Activated naive CD4-positive, alpha-beta T cell treated with anti-CD3 and anti-CD28 coated beads, Interleukin-2, amount 10 ng/mL, durations not matched to agents 7 days and 5 days (primary cell): ENCODE data around the gene TFEB.

ENCODE experiments used
- CTCF ChIA-PET: fragments of 350-600 bp; sonication (Branson Sonifier 250); formaldehyde crosslinking; loops from one replicate; lab custom pipeline; 2021; ENCODE audit warnings: antibody characterized with exemption; lab: Charles Lee
- DNase-seq: peaks from one replicate; pipeline ENCODE4 v3.0.0-alpha.2; 2020
- H3K27ac Mint-ChIP-seq: one replicate; pipeline ENCODE4 v1.8.0; 2021; ENCODE audit warnings: mild to moderate bottlenecking, moderate library complexity, mixed read lengths
- H3K27me3 Mint-ChIP-seq: one replicate; pipeline ENCODE4 v1.8.0; 2021; ENCODE audit warnings: mild to moderate bottlenecking, mixed read lengths
- H3K36me3 Mint-ChIP-seq: one replicate; pipeline ENCODE4 v1.8.0; 2021; ENCODE audit warnings: mixed read lengths
- H3K4me1 Mint-ChIP-seq: one replicate; pipeline ENCODE4 v1.8.0; 2021; ENCODE audit warnings: mixed read lengths
- H3K4me3 Mint-ChIP-seq: one replicate; pipeline ENCODE4 v1.8.0; 2021; ENCODE audit warnings: mild to moderate bottlenecking, moderate library complexity, mixed read lengths
- H3K9me3 Mint-ChIP-seq: one replicate; pipeline ENCODE4 v1.8.0; 2021; ENCODE audit warnings: mixed read lengths

TFEB gene

DNA sequence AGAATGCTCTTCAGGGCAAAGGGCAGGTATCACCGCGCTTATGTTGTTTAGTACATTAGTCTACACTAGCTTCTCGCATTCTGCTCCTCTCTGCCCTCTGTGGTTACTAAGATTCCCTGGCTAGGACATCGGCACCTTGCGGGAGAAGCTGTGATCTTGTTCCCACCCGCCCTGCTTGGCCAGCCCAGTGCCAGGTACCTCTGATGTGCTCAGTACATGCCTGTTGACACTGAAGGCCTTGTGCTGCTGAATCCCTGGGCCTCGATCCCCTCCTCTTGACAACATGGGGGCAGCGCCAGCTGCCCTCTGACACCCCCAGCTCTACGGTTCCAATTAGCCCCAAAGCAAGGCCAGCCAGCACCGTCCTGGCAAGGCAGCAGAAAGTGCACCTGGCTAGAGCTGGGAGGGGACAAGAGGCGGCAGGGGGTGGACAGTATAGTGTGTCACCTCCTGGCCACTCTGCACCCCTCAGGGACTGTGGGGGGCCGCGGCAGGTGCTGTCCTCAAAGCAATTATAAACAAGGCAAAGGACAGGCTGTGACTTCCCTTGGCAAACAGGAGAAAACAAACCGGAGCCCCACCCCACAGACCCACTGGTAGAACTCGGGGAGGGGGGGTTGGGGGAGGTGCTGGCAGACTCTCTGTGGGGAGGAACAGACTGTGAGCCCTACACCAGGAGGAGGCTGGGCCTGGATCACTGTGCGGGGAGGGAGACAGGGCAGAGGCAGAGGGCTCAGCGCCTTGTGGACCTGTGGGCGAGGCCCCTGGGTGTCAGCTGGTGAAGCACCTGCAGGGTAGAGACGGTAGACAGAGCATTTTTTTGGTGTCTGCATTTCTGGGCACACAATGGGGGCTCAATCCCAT, 7.1 kb downstream of the TFEB start:
- no peak overlapping the region for H3K27ac Mint-ChIP-seq

DNA sequence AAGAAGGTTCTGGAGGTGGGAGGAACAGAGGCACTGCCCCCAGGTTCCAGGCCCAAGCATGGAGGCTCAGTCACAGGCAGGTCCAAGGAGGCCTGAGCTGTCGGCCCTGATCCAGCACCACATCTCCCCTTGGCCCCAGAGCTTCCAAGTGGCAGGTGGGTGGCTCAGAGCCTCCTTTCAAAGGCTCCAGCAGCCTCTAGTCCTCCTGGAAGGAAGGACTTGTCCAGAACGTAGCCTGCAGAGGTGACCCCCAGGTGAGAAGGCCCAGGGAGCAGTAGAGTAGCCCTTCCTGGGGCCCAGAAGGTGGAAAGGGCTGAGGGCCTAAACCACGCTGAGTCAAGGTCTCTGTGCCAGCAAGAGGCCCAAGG, 7.7 kb downstream of the TFEB start:
- CTCF ChIA-PET, result no interaction called here
- Mint-ChIP-seq H3K9me3 (no peaks in the 10 kb centered on the region), H3K27me3 (no peaks in the 10 kb centered on the region), H3K4me3 (no peak overlapping the region), H3K36me3 (peaks cover 2% of the 10 kb centered on the region), H3K27ac (no peak overlapping the region), H3K4me1 (peaks cover 41% of the 10 kb centered on the region)
- DNase-seq, result no peak

More for the DNA sequence above, 7.1 kb downstream of the TFEB start:
- DNase-seq, result no peak
- CTCF ChIA-PET, result no interaction called here
- Mint-ChIP-seq H3K27me3 (no peaks in the 10 kb centered on the region), H3K36me3 (peaks cover 2% of the 10 kb centered on the region), H3K4me3 (no peak overlapping the region), H3K9me3 (no peaks in the 10 kb centered on the region), H3K4me1 (peaks cover 47% of the 10 kb centered on the region)

DNA sequence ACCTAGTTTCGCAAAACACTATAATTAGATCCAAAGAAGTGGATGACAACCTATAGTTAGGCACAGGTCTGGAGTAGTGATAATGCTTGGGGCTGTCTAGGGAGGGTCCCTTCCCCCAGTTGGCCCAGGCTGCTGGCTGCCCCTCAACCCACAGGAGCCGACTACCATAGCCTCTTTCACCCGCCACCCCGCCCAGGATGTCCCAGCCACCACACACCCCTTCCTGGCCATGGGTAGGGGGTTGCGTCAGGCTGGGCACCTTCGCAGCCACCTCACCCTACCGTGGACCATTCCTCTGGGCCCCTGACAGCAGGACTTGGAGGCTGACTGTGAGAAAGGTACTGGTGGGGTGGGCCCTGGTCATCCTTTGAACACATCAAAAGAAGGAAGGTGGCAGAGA, 8.5 kb downstream of the TFEB start:
- Mint-ChIP-seq H3K4me1 (peaks cover 37% of the 10 kb centered on the region), H3K27me3 (no peaks in the 10 kb centered on the region), H3K9me3 (no peaks in the 10 kb centered on the region), H3K27ac (peak overlapping the region; percentile 77), H3K36me3 (peaks cover 2% of the 10 kb centered on the region), H3K4me3 (no peak overlapping the region)
- no peak for DNase-seq
- CTCF ChIA-PET, result interaction anchor here (0.8 to 1.3 kb wide), 2 partner anchors 10 to 60 kb away, joined by 3 to 4 read pairs; no protein-coding TSS in a partner anchor

DNA sequence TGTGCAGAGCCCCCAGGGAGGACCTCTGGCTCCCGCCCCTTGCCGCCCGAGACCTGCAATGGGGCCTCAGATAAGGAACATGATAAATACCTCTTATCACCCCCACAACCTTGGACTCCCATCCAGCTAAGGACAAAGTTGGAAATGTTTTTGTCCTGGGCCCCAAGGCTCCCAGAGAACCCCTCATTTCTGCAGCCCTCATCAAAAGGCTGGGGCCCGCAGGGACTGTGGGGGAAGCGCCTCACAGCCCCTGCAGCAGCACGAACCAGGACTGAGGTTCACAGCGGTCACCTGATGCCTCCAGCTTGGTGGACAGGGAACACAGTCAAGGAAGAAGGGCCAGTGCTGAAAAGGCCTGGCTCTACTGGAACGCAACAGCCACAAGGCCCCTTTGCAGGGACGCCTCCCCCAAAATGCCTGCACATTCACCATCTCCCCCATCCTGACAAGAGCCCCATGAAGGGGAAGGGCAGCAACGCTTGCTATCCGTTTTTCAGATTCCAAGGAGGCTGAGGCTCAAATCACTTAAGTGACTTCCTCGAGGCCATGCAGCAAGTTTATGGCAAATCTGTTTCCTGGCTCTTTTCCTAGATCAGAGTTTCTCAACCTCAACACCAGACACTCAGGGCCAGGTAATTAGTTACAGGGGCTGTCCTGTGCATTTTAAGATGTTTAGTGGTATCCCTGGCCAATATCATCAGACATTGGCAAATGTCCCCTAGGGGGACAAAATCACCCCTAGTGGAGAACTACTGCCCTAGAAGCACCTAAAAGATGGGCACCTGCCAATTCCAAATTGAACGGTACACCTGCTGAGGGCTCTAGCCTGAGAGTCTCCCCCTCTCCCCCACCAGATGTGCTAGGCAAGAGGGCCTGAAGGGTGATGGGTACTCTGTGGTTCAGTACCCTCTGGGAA, 10.6 kb downstream of the TFEB start:
- Mint-ChIP-seq H3K4me3 (no peak overlapping the region), H3K27me3 (no peaks in the 10 kb centered on the region), H3K9me3 (no peaks in the 10 kb centered on the region), H3K36me3 (peaks cover 4% of the 10 kb centered on the region), H3K27ac (no peak overlapping the region), H3K4me1 (peaks cover 21% of the 10 kb centered on the region)
- DNase-seq, result no peak
- CTCF ChIA-PET, result no interaction called here

DNA sequence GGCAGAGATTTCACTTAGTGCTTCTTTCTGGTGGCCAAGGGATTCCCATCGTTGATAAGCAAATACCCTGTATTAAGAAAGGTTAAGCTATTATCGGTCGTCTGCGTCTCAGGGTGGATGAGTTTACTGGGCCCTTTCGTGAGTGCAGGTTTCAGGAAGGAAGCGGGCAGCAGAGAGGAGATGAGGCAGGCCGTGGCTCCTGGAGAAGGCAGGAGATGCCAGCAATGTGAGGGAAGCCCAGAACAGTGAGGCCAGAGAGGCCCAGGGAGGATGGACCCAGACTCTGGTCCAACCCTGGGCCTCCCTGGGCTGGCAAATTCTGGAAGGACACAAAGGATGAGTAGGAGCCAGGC, 11.2 kb downstream of the TFEB start:
- H3K27ac Mint-ChIP-seq, result no peak overlapping the region

DNA sequence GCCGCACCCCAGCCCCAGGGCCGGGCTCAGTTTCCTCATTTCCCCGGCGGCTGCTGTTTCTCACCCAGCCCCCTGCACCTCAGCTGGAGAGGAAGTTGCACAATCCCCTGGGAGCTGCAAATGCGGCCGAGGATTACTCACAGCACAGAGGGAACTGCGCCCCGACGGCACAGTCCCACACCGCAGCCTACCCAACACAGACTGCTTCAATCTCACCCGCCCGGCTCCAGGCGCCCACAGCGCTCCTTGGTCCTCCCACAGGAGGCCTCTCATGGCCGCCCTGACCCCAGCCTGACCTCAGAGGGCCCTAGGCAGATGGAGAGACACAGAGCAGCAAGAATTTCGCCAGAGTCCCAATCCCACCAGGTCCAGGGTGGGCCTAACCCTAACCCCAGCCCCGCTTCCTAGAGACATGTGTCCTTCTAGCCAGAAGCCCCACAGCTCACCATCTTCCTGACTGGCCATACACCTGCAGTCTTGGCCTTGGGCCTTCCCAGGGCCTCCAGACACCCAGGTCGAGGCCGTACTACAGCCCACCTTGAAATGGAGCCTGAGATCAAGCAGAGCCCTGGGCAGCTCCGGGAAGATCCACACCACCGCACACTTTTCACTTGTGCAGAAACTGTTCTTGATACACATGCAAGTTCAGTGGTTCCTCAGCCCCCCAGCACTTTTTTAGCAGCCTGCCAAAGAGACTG, 11.7 kb downstream of the TFEB start:
- CTCF ChIA-PET, result interaction anchor here (2.3 kb wide), 1 partner anchor 18 kb away, joined by 9 read pairs; no protein-coding TSS in a partner anchor
- Mint-ChIP-seq H3K4me3 (no peak overlapping the region), H3K27ac (no peak overlapping the region), H3K9me3 (no peaks in the 10 kb centered on the region), H3K36me3 (peaks cover 4% of the 10 kb centered on the region), H3K27me3 (no peaks in the 10 kb centered on the region), H3K4me1 (peaks cover 14% of the 10 kb centered on the region)
- DNase-seq, result no peak

More for the DNA sequence above, 11.2 kb downstream of the TFEB start:
- H3K36me3 Mint-ChIP-seq, result peaks cover 4% of the 10 kb centered on the region
- no peak overlapping the region for H3K4me3 Mint-ChIP-seq
- no peaks in the 10 kb centered on the region for H3K27me3 Mint-ChIP-seq
- H3K9me3 Mint-ChIP-seq, result no peaks in the 10 kb centered on the region
- no peak for DNase-seq
- H3K4me1 Mint-ChIP-seq, result peaks cover 18% of the 10 kb centered on the region
- CTCF ChIA-PET, result no interaction called here

DNA sequence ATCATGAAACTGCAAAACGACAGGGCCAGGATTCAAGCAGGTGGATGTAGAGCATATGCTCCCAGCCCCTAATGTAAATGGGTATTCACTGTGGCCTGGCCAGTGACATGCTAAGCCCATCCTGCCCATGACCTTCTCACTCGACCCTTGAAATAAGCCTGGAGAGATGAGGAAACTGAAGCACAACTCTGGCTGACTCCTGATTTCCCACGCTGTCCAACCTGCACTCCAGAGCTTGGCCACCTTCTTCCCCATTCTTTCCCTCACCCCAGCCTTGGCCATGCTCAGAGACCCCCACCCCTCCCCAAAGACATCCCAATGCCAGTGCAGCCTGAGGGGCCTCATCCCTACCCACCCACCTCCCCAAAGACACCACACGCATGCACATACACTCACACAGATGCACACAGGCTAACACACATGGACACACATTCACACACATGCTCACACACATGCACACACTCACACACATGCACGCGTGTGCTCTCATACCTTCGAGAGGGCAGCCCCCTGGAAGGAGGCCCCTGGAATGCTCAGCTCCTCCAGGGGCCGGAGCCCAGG, 12.4 kb downstream of the TFEB start:
- H3K9me3 Mint-ChIP-seq, result no peaks in the 10 kb centered on the region
- CTCF ChIA-PET, result interaction anchor here (2.3 kb wide), 1 partner anchor 17 kb away, joined by 9 read pairs; no protein-coding TSS in a partner anchor
- H3K27ac Mint-ChIP-seq, result no peak overlapping the region
- H3K4me1 Mint-ChIP-seq, result peaks cover 13% of the 10 kb centered on the region
- no peak for DNase-seq
- no peak overlapping the region for H3K4me3 Mint-ChIP-seq
- peaks cover 4% of the 10 kb centered on the region for H3K36me3 Mint-ChIP-seq
- no peaks in the 10 kb centered on the region for H3K27me3 Mint-ChIP-seq

DNA sequence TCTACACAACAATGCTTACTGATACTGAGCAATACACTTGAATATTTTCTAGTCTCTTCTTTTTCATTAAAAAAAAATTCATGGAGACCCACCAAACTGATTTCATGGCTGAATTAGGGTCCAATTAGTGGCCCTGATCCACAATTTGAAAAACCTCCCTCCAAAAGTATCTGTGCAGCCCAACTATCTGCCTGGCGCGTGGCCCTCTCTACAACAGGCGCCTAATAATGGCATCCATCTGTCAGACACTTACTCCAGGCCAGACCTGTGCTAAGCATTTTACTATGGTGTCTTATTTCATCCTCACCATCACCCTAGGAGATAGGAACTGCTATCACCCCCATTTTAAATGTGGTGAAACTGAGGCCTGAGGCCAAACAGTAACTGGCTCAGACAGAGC, 14.0 kb downstream of the TFEB start:
- CTCF ChIA-PET, result interaction anchor here (1.2 to 2.3 kb wide), 3 partner anchors 12 to 38 kb away, joined by 3 to 9 read pairs (median 6); no protein-coding TSS in a partner anchor
- no peak for DNase-seq
- Mint-ChIP-seq H3K27me3 (no peaks in the 10 kb centered on the region), H3K9me3 (no peaks in the 10 kb centered on the region), H3K4me1 (peaks cover 6% of the 10 kb centered on the region), H3K4me3 (no peak overlapping the region), H3K36me3 (peaks cover 2% of the 10 kb centered on the region), H3K27ac (no peak overlapping the region)

DNA sequence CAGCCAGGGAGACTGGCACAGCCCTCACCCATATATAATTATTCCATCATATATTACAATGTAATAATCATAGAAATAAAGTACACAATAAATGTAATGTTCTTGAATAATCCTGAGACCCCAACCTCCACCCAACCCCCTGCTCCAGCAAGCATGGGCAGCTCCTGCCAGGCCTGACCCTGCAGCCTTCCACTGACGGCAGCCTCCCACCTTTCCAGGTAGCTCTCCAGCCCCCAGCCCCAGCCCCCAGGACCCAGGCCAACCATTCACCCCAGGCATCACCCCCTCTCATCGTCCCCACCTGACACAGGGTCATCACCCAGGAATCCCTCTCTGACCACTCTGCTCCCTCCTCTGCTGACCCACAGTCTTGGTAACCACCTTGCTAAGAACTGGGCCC, 14.6 kb downstream of the TFEB start:
- CTCF ChIA-PET, result interaction anchor here (1.6 to 1.8 kb wide), 2 partner anchors 13 to 15 kb away, joined by 5 to 6 read pairs; no protein-coding TSS in a partner anchor
- Mint-ChIP-seq H3K27ac (no peak overlapping the region), H3K9me3 (no peaks in the 10 kb centered on the region), H3K4me1 (peaks cover 12% of the 10 kb centered on the region), H3K4me3 (no peak overlapping the region), H3K27me3 (no peaks in the 10 kb centered on the region), H3K36me3 (peaks cover 2% of the 10 kb centered on the region)
- DNase-seq, result no peak

DNA sequence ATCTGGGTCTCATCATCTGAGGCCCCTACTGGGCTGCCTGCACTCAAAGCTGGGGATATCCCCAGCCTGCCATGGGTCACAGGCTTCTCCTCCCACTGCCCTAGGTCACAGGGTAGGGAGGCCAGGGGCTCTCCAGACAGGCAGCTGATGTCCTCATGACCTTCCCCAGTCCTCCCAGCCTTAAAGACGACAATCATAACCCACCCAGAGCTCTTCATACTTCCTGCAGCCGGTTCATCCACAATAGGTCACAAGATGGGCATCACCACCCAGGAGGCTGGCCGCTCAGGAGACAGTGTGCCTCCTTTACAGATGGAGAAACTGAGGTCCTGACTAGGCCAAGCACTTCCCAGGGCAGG, 15.2 kb downstream of the TFEB start:
- CTCF ChIA-PET, result interaction anchor here (1.6 kb wide), 1 partner anchor 14 kb away, joined by 5 read pairs; no protein-coding TSS in a partner anchor
- no peaks in the 10 kb centered on the region for H3K27me3 Mint-ChIP-seq
- DNase-seq, result no peak
- no peak overlapping the region for H3K4me3 Mint-ChIP-seq
- no peaks in the 10 kb centered on the region for H3K9me3 Mint-ChIP-seq
- H3K4me1 Mint-ChIP-seq, result peaks cover 14% of the 10 kb centered on the region
- peaks cover 2% of the 10 kb centered on the region for H3K36me3 Mint-ChIP-seq
- H3K27ac Mint-ChIP-seq, result no peak overlapping the region

DNA sequence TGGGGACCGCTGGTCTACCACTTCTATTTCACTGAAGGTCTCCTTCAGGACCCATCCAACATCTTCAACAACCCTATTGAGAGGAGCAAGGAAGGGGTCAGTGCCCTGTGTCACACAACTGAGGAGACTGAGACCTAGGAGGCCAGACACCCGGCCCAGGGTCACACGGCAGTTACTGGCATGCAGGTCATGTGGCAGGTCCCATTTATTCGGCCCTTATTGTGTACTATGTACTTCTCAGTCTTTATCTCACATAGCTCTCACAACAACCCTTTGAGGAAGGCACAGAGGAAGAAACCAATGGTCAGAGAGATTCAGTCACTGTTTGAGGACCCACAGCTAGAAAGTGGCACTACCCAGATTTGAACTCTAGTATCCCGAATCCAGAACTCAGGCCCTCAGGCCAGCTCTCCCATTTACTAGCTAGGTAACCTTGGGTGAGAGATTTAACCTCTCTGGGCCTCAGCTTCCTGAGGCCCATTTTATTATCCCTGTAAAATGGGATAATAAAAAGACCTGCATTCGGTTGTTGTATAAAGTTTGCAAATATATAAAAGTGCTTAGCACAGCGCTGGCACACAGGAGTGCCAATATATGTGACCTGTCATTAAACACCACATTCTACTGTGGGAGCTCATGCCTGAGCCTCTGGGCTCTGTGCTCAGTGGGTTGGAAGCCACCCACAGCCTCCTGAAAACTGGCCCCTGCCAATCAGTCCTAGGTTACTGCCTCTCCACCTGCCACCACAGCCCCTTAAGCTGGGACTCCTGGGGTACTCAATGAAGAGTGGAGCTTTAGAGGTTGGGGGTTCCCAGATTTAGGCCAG, 15.8 kb downstream of the TFEB start:
- Mint-ChIP-seq H3K36me3 (peaks cover 2% of the 10 kb centered on the region), H3K9me3 (no peaks in the 10 kb centered on the region), H3K27ac (no peak overlapping the region), H3K27me3 (no peaks in the 10 kb centered on the region), H3K4me3 (no peak overlapping the region), H3K4me1 (peaks cover 14% of the 10 kb centered on the region)
- no peak for DNase-seq
- CTCF ChIA-PET, result interaction anchor here (1.6 kb wide), 1 partner anchor 14 kb away, joined by 5 read pairs; no protein-coding TSS in a partner anchor

DNA sequence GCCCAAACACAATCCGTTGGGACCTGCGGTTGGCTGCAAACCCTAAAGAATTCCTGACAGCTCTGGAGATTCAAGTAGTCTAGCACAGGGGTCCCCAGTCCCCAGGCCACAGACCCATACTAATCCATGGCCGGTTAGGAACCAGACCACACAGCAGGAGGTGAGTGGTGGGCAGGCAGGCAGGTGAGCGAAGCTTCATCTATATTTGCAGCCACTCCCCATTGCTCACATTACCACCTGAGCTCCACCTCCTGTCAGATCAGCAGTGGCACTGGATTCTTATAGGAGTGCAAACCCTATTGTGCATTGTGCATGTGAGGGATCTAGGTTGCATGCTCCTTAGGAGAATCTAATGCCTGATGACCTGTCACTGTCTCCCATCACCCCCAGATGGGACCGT, 16.6 kb downstream of the TFEB start:
- H3K4me3 Mint-ChIP-seq, result no peak overlapping the region
- CTCF ChIA-PET, result interaction anchor here (1.6 kb wide), 1 partner anchor 13 kb away, joined by 5 read pairs; no protein-coding TSS in a partner anchor
- H3K4me1 Mint-ChIP-seq, result peaks cover 14% of the 10 kb centered on the region
- H3K27ac Mint-ChIP-seq, result no peak overlapping the region
- peaks cover 2% of the 10 kb centered on the region for H3K36me3 Mint-ChIP-seq
- no peak for DNase-seq
- H3K27me3 Mint-ChIP-seq, result no peaks in the 10 kb centered on the region
- no peaks in the 10 kb centered on the region for H3K9me3 Mint-ChIP-seq

DNA sequence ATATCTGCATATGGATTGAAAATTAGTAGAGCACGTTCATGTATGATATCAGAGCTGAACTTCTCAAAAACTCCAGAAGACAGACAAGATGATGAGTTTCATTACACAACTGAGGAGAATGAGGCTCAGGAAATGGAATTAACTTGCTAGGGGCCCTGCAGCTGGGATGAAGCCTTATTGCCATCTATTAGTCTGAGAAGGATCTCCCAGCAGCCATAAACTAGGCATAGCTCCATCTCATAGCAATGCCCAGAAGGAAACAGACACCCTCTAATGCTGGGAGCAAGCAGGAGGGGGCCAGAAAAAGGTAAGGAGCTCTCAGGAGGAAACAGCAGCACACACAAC, 18.0 kb downstream of the TFEB start:
- Mint-ChIP-seq H3K27ac (no peak overlapping the region), H3K36me3 (peaks cover 2% of the 10 kb centered on the region), H3K27me3 (no peaks in the 10 kb centered on the region), H3K4me1 (peaks cover 14% of the 10 kb centered on the region), H3K4me3 (no peak overlapping the region), H3K9me3 (no peaks in the 10 kb centered on the region)
- CTCF ChIA-PET, result interaction anchor here (0.8 to 4.1 kb wide), 3 partner anchors 9 to 34 kb away, joined by 3 to 15 read pairs (median 4); no protein-coding TSS in a partner anchor
- DNase-seq, result no peak
